GM23248 (cell line): Measurements from ENCODE around the gene POU2AF1. TPM values are rescaled to one million over a fixed set of nuclear protein-coding genes. Genes with fewer than 3 reads are reported as not detected.

Experiments
- DNase-seq: peaks from one replicate; pipeline ENCODE4 v3.0.0-alpha.2; 2015
- H2AFZ ChIP-seq: fragments of 200-600 bp; sonication (generic); 2 replicates; pipeline ENCODE4 v1.6.1; 2016; ENCODE audit warnings: antibody characterized with exemption
- H3F3A ChIP-seq: fragments of 200-600 bp; sonication (generic); 2 replicates; pipeline ENCODE4 v1.6.1; 2016; ENCODE audit warnings: mild to moderate bottlenecking, antibody characterized with exemption, mixed run types; ENCODE audit not compliant: insufficient read depth
- H3K27ac ChIP-seq: fragments of 200-600 bp; sonication (generic); 2 replicates; pipeline ENCODE4 v1.5.1; 2016; ENCODE audit warnings: mild to moderate bottlenecking
- H3K27me3 ChIP-seq: fragments of 200-600 bp; sonication (generic); replicated peaks from 2 replicates; pipeline ENCODE4 v1.6.1; 2016; ENCODE audit warnings: mild to moderate bottlenecking; ENCODE audit not compliant: insufficient read depth
- H3K36me3 ChIP-seq: fragments of 200-600 bp; sonication (generic); 2 replicates; pipeline ENCODE4 v1.6.1; 2016; ENCODE audit warnings: low read depth, mild to moderate bottlenecking
- H3K4me1 ChIP-seq: fragments of 200-600 bp; sonication (generic); 2 replicates; pipeline ENCODE4 v1.6.1; 2016; ENCODE audit warnings: mild to moderate bottlenecking; ENCODE audit not compliant: insufficient read depth
- H3K4me2 ChIP-seq: fragments of 200-600 bp; sonication (generic); one replicate; pipeline ENCODE4 v1.6.1; 2016; ENCODE audit warnings: mild to moderate bottlenecking; ENCODE audit not compliant: unreplicated experiment
- H3K4me3 ChIP-seq: fragments of 200-600 bp; sonication (generic); 2 replicates; pipeline ENCODE4 v1.5.1; 2016; ENCODE audit warnings: mild to moderate bottlenecking
- H3K79me2 ChIP-seq: fragments of 200-600 bp; sonication (generic); 2 replicates; pipeline ENCODE4 v1.6.1; 2016; ENCODE audit warnings: mild to moderate bottlenecking; ENCODE audit not compliant: insufficient read depth
- H3K9ac ChIP-seq: fragments of 200-600 bp; sonication (generic); 2 replicates; pipeline ENCODE4 v1.6.1; 2016; ENCODE audit warnings: mild to moderate bottlenecking
- H3K9me2 ChIP-seq: fragments of 200-600 bp; sonication (generic); 2 replicates; pipeline ENCODE4 v1.6.1; 2016; ENCODE audit warnings: mixed run types, mild to moderate bottlenecking, moderate library complexity; ENCODE audit not compliant: insufficient read depth
- H3K9me3 ChIP-seq: fragments of 200-600 bp; sonication (generic); one replicate; pipeline ENCODE4 v1.6.1; 2017; ENCODE audit warnings: low read depth
- H4K20me1 ChIP-seq: fragments of 200-600 bp; sonication (generic); 2 replicates; pipeline ENCODE4 v1.6.0; 2016; ENCODE audit not compliant: insufficient read depth
- EZH2 ChIP-seq: fragments of 200-600 bp; sonication (generic); IDR thresholded peaks from 2 replicates; pipeline ENCODE4 v1.6.1; 2018; ENCODE audit warnings: antibody characterized with exemption, mild to moderate bottlenecking; ENCODE audit not compliant: insufficient read depth, poor library complexity, severe bottlenecking
- EZH2phosphoT487 ChIP-seq: fragments of 200-600 bp; sonication (generic); IDR thresholded peaks from 2 replicates; pipeline ENCODE4 v1.6.1; 2018; ENCODE audit warnings: antibody characterized with exemption, moderate library complexity, mild to moderate bottlenecking, low read depth; ENCODE audit not compliant: insufficient read depth
- WGBS, 2 experiments: methylation state at CpG; one replicate each; pipeline ENCODE4 v1.1.6; 2015 to 2017; ENCODE audit warnings: low lambda C conversion rate in 2 of 2, low coverage in 1 of 2; ENCODE audit errors: missing lambda C conversion rate in 2 of 2; 5-methylcytosine and 5-hydroxymethylcytosine counted together
- in situ Hi-C: fragments of 300-500 bp; cut with MboI; formaldehyde crosslinking; loops from 2 replicates; pipeline ENCODE4 v1.15.0; 2020
- polyA plus RNA-seq: library from polyadenylated mRNA; unstranded; fragments of >200 nt; fragmentation: Nextera tagmentation; extraction: Ambion mirVana; gene quantifications from 2 replicates; pipeline ENCODE4 v1.2.1, GENCODE V29; 2016
- total RNA-seq: library from RNA; depleted of rRNA; stranded (reverse); fragments of >200 nt; shearing (Covaris generic); gene quantifications from 2 replicates; pipeline ENCODE4 v1.2.3, GENCODE V29; 2014

POU2AF1 gene
- total and polyA plus RNA-seq, 2 experiments from 2014 or later, result 0.11 to 0.16 TPM

GRCh38 chr11:111348147-111348546, 30.9 kb downstream of the POU2AF1 start:
- Histone ChIP-seq H3K27me3 (no peaks in the 10 kb centered on the region), H4K20me1 (no peaks in the 10 kb centered on the region), H3K9me2 (no peaks in the 10 kb centered on the region), H3K9me3 (no peaks in the 10 kb centered on the region), H3K79me2 (no peaks in the 10 kb centered on the region), H3F3A (peaks cover 17% of the 10 kb centered on the region), H3K4me2 (no peak overlapping the region), H2AFZ (no peak overlapping the region), H3K27ac (peak overlapping the region; percentile 51), H3K4me3 (no peak overlapping the region), H3K36me3 (no peaks in the 10 kb centered on the region), H3K9ac (no peak overlapping the region), H3K4me1 (peaks cover 20% of the 10 kb centered on the region)
- TF ChIP-seq EZH2, result no peak
- no peak for TF ChIP-seq EZH2phosphoT487
- 66% methylated on average over 3 of the region's 3 CpGs for WGBS, 2 experiments
- in situ Hi-C loops, result no loop called here
- no peak for DNase-seq

DNA sequence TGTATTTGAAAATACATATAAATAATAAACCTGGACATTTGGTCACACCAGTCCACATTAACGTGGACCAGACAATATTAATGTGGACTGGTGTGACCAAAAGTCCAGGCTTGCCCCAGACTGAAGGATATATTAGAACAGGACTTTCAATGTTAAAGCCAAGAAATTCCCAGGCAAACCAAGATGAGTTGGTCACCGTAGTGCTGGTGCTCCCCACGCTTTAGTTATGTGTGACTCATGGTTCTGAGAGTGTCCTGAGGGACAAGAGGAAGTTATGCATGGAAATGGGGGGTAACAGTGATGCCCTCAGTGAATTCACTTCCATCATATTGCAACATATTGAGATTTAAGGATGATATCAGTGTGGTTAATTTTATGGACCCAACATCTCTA, 31.4 kb downstream of the POU2AF1 start:
- Histone ChIP-seq H3K9me3 (no peaks in the 10 kb centered on the region), H3K9me2 (no peaks in the 10 kb centered on the region), H3K4me2 (peak overlapping the region; percentile 60), H3F3A (peaks cover 17% of the 10 kb centered on the region), H3K27me3 (no peaks in the 10 kb centered on the region), H4K20me1 (no peaks in the 10 kb centered on the region), H3K79me2 (no peaks in the 10 kb centered on the region), H2AFZ (no peak overlapping the region), H3K4me1 (peaks cover 20% of the 10 kb centered on the region), H3K4me3 (no peak overlapping the region), H3K9ac (no peak overlapping the region), H3K36me3 (no peaks in the 10 kb centered on the region), H3K27ac (peak overlapping the region; percentile 51)
- 1 to 2% methylated on average over 3 of the region's 3 CpGs for WGBS, 2 experiments
- TF ChIP-seq EZH2, result no peak
- no peak for TF ChIP-seq EZH2phosphoT487
- in situ Hi-C loops, result no loop called here
- peak; percentile 90 for DNase-seq

DNA sequence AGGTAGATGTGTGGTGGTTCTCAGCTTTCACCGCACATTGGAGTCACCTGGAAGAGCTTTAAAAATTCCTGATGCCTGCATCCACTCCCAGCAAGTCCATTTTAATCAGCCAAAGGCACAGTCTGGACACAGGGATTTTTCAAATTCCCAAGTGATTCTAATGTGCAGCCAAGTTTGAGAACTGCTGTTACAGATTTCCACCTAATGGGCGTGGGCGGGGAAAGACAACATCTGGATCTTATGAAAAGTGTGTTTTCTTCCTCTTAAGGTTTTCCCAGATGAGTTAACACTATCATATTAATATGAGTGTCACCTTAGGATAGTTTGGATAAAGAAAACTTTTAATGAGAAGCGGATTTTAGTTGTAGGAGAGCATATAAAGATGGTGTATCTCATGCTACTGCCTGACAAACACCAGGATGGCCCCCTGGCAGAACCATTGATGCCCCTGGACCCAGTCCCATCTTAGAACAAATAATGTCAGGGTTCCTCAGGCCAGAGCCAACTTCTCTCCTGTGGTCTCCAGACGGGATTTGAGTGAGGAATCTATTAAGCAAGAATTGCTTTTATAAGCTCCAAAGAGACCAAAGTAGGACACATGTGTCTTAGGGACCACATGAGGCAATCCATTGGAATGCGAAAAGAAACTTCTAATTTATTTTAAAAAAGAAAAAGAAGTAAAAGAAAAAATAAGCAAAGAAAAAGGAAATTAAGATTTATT, 31.9 kb downstream of the POU2AF1 start:
- Histone ChIP-seq H3K79me2 (no peaks in the 10 kb centered on the region), H3K4me1 (peaks cover 20% of the 10 kb centered on the region), H3K36me3 (no peaks in the 10 kb centered on the region), H3K4me3 (no peak overlapping the region), H2AFZ (no peak overlapping the region), H3K9me3 (no peaks in the 10 kb centered on the region), H3K4me2 (peak overlapping the region; percentile 60), H4K20me1 (no peaks in the 10 kb centered on the region), H3K27me3 (no peaks in the 10 kb centered on the region), H3F3A (peaks cover 17% of the 10 kb centered on the region), H3K27ac (peak overlapping the region; percentile 51), H3K9me2 (no peaks in the 10 kb centered on the region), H3K9ac (peak overlapping the region; percentile 28; the same call in 1 of the 2 replicates)
- 3 to 5% methylated on average over 6 of the region's 6 CpGs for whole genome bisulfite sequencing, 2 experiments
- TF ChIP-seq EZH2 (no peak), EZH2phosphoT487 (no peak)
- in situ Hi-C loops, result no loop called here
- peak; percentile 76 for DNase-seq

DNA sequence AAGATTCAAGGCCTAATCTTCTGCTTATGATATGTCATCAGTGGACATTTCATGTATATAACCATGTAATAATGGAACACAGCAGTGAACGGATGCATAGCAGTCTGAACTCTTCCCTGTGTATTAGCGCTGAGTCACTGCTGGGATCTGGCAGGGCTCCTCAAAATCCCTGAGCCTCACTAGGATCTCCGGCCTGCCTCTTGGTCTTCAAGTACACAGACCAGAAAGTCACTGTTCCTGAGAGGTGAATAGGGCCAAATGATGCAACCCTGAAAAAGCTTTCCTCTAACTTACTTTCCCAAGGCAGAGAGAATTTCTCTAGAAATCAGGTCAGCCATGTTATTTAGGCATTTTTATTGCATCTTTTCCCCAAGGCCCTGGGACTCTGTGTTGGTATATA, 35.0 kb downstream of the POU2AF1 start:
- in situ Hi-C loops, result no loop called here
- no peak overlapping the region for H3K4me2 ChIP-seq
- TF ChIP-seq EZH2phosphoT487, result no peak
- TF ChIP-seq EZH2, result no peak
- H3K4me3 ChIP-seq, result no peak overlapping the region
- H3K9ac ChIP-seq, result no peak overlapping the region
- peak; percentile 85 for DNase-seq
- H4K20me1 ChIP-seq, result no peaks in the 10 kb centered on the region
- H3F3A ChIP-seq, result peaks cover 17% of the 10 kb centered on the region
- H3K27ac ChIP-seq, result peak overlapping the region; percentile 34
- WGBS, 2 experiments, result 0 to 11% methylated on average over 3 of the region's 3 CpGs
- no peaks in the 10 kb centered on the region for H3K9me2 ChIP-seq
- 0 out of 2 replicates have a peak overlapping the region, but pooled peaks have one; percentile 55 for H2AFZ ChIP-seq
- H3K9me3 ChIP-seq, result peaks cover 11% of the 10 kb centered on the region
- H3K79me2 ChIP-seq, result no peaks in the 10 kb centered on the region
- H3K27me3 ChIP-seq, result no peaks in the 10 kb centered on the region
- no peaks in the 10 kb centered on the region for H3K36me3 ChIP-seq
- H3K4me1 ChIP-seq, result peaks cover 20% of the 10 kb centered on the region
